NCI-H748 (cell line): Measurements from ENCODE around the gene PUS10.
A peak's percentile ranks its signal among the peaks of the same experiment; 100 is the strongest.
"Not testable (repeated sequence)": the region's sequence is repeated elsewhere in the genome, so short reads cannot be mapped to it uniquely, and the experiment has no call there.

ENCODE experiments used
- DNase-seq: peaks from one replicate; lab custom pipeline; 2025; ENCODE audit not compliant: unreplicated experiment; lab: John Stamatoyannopoulos, UW

PUS10 gene

GRCh38 chr2:61017556-61018317 is at the start of gene PUS10, which contains the start of gene PEX13:
Gene PUS10, minus strand, starts transcription at chr2:61018255. Its CDS starts 6,365 bp downstream, at chr2:61011890.
Gene PEX13, plus strand, starts transcription at chr2:61017720. Its CDS starts 40 bp downstream, at chr2:61017760.
- DNase-seq, result peak; percentile 84

GRCh38 chr2:61065714-61066709 is 48.0 kb upstream of the PUS10 start, which contains the start of gene SANBR:
Gene SANBR, plus strand, starts transcription at chr2:61065871. Its CDS starts 4,480 bp downstream, at chr2:61070351.
- DNase-seq, result peak; percentile 93

GRCh38 chr2:61059382-61059781 is 41.3 kb upstream of the PUS10 start:
- DNase-seq, result no peak

- no peak for DNase-seq
These were observed 39.5 kb upstream of the PUS10 start for GRCh38 chr2:61057562-61057961.

- no peak for DNase-seq
These were observed 37.5 kb upstream of the PUS10 start for GRCh38 chr2:61055557-61055956.

- no peak for DNase-seq
These were observed 27.9 kb upstream of the PUS10 start for GRCh38 chr2:61045999-61046398.

- no peak for DNase-seq
These were observed 27.2 kb upstream of the PUS10 start for GRCh38 chr2:61045226-61045625.

- DNase-seq, result no peak
These were observed 26.6 kb upstream of the PUS10 start for GRCh38 chr2:61044636-61045035.

GRCh38 chr2:61042807-61043206 is 24.8 kb upstream of the PUS10 start:
- no peak for DNase-seq

- DNase-seq, result not testable (repeated sequence)
These were observed 18.6 kb upstream of the PUS10 start for GRCh38 chr2:61036643-61037042.

- DNase-seq, result not testable (repeated sequence)
These were observed 16.5 kb upstream of the PUS10 start for GRCh38 chr2:61034592-61034991.

GRCh38 chr2:61029533-61029932 is 11.5 kb upstream of the PUS10 start:
- DNase-seq, result no peak

- no peak for DNase-seq
These were observed 5.6 kb upstream of the PUS10 start for GRCh38 chr2:61023670-61024069.

GRCh38 chr2:61021228-61021660 is 3.2 kb upstream of the PUS10 start:
- DNase-seq, result no peak

GRCh38 chr2:61018798-61019197 is 743 bp upstream of the PUS10 start:
- no peak for DNase-seq

- DNase-seq, result no peak
These were observed 282 bp upstream of the PUS10 start for GRCh38 chr2:61018318-61018755.

- DNase-seq, result peak; percentile 84
These were observed 976 bp downstream of the PUS10 start for GRCh38 chr2:61017003-61017555.

GRCh38 chr2:61016392-61017002 is 1.6 kb downstream of the PUS10 start:
- DNase-seq, result no peak

- DNase-seq, result peak; percentile 1
These were observed 2.1 kb downstream of the PUS10 start for GRCh38 chr2:61015976-61016375.

GRCh38 chr2:61014763-61015162 is 3.3 kb downstream of the PUS10 start:
- no peak for DNase-seq

GRCh38 chr2:61013382-61013781 is 4.7 kb downstream of the PUS10 start:
- DNase-seq, result no peak
